PFSK-1 (cell line): ENCODE data around the gene SYNGAP1.

Source experiments
- POLR2AphosphoS5 ChIP-seq: IDR thresholded peaks from 2 replicates; pipeline ENCODE4 v1.6.1; 2012; ENCODE audit warnings: low read depth, mild to moderate bottlenecking, control low read depth, low read length, moderate library complexity
- REST ChIP-seq, 2 experiments: IDR thresholded peaks; 2 replicates each; pipeline versions ENCODE4 v1.6.1 to v1.8.0; 2011 to 2012; ENCODE audit warnings: low read depth in 2 of 2, low read length in 2 of 2, control low read depth in 1 of 2, inconsistent platforms in 1 of 2, mild to moderate bottlenecking in 1 of 2, moderate library complexity in 1 of 2; ENCODE audit not compliant: insufficient read depth in 1 of 2
- TAF1 ChIP-seq: IDR thresholded peaks from 2 replicates; pipeline ENCODE4 v1.6.1; 2012; ENCODE audit warnings: low read length, control low read depth, borderline replicate concordance; ENCODE audit not compliant: insufficient read depth

GRCh38 chr6:33440649-33441309, 20.9 kb downstream of the SYNGAP1 start:
- TF ChIP-seq POLR2AphosphoS5 (no peak), REST (IDR thresholded peaks at IDR 0.05; ENCODE audit: insufficient read depth in 1 of 2, low read depth in 2 of 2, low read length in 2 of 2) (no peak), TAF1 (no peak)
